T-helper 1 cell (primary cell): ENCODE measurements around the gene DUSP21.
"Not testable (repeated sequence)": the region's sequence is repeated elsewhere in the genome, so short reads cannot be mapped to it uniquely, and the experiment has no call there.

ENCODE experiments used
- DNase-seq, 5 donors: peaks; one replicate each; pipeline ENCODE4 v3.0.0-alpha.2; 2012 to 2020

DUSP21 gene

GRCh38 chrX:44876767-44877166, 32.9 kb downstream of the DUSP21 start:
- DNase-seq, result no peak

- no peak for DNase-seq
These were observed 35.0 kb downstream of the DUSP21 start for GRCh38 chrX:44878780-44879179.

- no peak for DNase-seq
These were observed 37.7 kb downstream of the DUSP21 start for GRCh38 chrX:44881549-44881948.

DNA sequence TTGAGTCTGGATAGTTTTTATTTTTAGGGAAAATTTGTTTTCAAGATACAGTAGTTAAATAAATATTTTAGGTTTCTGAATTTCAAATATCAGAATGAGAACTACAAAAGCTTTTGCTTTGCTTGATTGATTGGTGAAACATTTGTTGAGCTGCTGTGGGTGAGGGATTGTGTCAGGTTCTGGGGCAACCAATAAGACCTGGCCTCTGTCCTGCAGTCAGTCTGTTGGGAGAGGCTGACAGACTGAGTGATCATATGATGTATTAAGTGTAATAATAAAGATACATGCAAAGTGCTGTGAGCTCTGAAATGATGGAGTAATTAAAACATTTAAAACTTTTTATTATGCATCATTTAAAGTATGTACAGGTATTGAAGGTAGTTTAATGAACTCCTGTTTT, 38.8 kb downstream of the DUSP21 start:
- no peak for DNase-seq

GRCh38 chrX:44884944-44885343, 41.1 kb downstream of the DUSP21 start:
- no peak for DNase-seq

GRCh38 chrX:44889824-44890223, 46.0 kb downstream of the DUSP21 start:
- DNase-seq, result no peak

DNA sequence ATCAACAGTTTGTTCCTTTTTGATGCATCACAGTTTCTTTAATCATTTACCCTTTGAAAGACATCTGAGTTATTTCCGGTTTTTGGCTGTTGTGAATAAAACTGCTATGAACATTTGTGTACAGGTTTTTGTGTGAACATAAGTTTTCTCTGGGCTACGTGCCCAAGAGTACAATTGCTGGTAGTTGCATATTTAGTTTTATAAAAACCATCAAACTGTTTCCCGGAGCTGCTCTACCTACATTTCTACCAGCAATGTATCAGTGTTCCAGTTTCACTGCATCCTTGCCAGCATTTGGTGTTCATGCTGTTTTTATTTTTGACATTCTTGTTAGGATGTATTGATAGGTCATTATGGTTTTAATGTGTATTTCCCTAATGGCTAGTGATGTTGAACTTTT, 46.4 kb downstream of the DUSP21 start:
- DNase-seq, result no peak

- not testable (repeated sequence) for DNase-seq
These were observed 46.9 kb downstream of the DUSP21 start for GRCh38 chrX:44890687-44891086.

- no peak for DNase-seq
These were observed 47.8 kb downstream of the DUSP21 start for GRCh38 chrX:44891642-44892041.
